Ovary (tissue), 9 donors: ENCODE results near the gene AGPS. TPM values are rescaled to one million over a fixed set of nuclear protein-coding genes. Genes with fewer than 3 reads are reported as not detected.

Experiments
- DNase-seq, 5 donors: peaks; one replicate each; pipeline ENCODE4 v3.0.0-alpha.2; 2019 to 2020
- H3K27ac ChIP-seq, 2 donors: fragments of 200-600 bp; one replicate each; pipeline versions ENCODE4 v1.5.1 to v1.8.0; 2019 to 2022
- H3K27me3 ChIP-seq: fragments of 200-600 bp; one replicate; pipeline ENCODE4 v1.8.0; 2022
- H3K36me3 ChIP-seq: fragments of 200-600 bp; sonication (generic); one replicate; pipeline ENCODE4 v1.5.1; 2019
- H3K4me1 ChIP-seq: one replicate; pipeline ENCODE4 v1.8.1; 2013; ENCODE audit warnings: mild to moderate bottlenecking, moderate library complexity; ENCODE audit not compliant: insufficient read depth
- H3K4me3 ChIP-seq: fragments of 200-600 bp; sonication (generic); one replicate; pipeline ENCODE4 v1.5.1; 2017
- H3K9me3 ChIP-seq, 2 donors: fragments of 200-600 bp in 1 of 2; sonication (generic) in 1 of 2; one replicate each; pipeline versions ENCODE4 v1.5.1 to v1.8.1; 2013 to 2019; ENCODE audit warnings: mild to moderate bottlenecking in 1 of 2, moderate library complexity in 1 of 2
- EP300 ChIP-seq: sonication (generic); formaldehyde crosslinking; IDR thresholded peaks from one replicate; pipeline ENCODE4 v1.6.1; 2017; ENCODE audit warnings: antibody characterized with exemption
- POLR2A ChIP-seq: fragments of 450-650 bp; IDR thresholded peaks from one replicate; pipeline ENCODE4 v1.6.1; 2017; ENCODE audit warnings: antibody characterized with exemption, mild to moderate bottlenecking, moderate library complexity
- WGBS, 3 donors: extraction: QIAGEN DNeasy Blood & Tissue Kit in 1 of 3; methylation state at CpG; one replicate each; pipeline versions ENCODE4 v1.1.5 to v1.1.7; 2013 to 2017; 5-methylcytosine and 5-hydroxymethylcytosine counted together
- intact Hi-C, 4 donors: fragments of 100-400 bp; cut with DNase I; formaldehyde crosslinking; loops; one replicate each; pipeline versions ENCODE4 v1.11.0 to v1.15.1; 2022 to 2023
- polyA plus RNA-seq, 2 donors: library from polyadenylated mRNA; stranded (reverse); fragments of 200-250 nt in 1 of 2; fragments of 350-450 nt in 1 of 2; fragmentation: Illumina TruSeq in 1 of 2; extraction: RNeasy Lipid Tissue Mini Kit (QIAGEN cat#74804) in 1 of 2; gene quantifications; one replicate each; pipeline ENCODE4 v1.2.3, GENCODE V29; 2013 to 2014
- total RNA-seq, 7 donors: library from RNA; depleted of rRNA in 2 of 7; stranded (reverse); fragments of >200 nt in 2 of 7; fragmentation: NEBNext Ultra II Directional in 3 of 7; extraction: Animal tissue kit (Norgen Biotek cat#: 25700) in 3 of 7; gene quantifications; one replicate each; pipeline versions ENCODE4 v1.1.0 to v1.2.4, GENCODE V29; 2016 to 2023
- TF ChIP-seq, protein P1 (sequence below), 3 donors: fragments of 450-650 bp in 2 of 3; fragments of 200-600 bp in 1 of 3; IDR thresholded peaks; one replicate each; pipeline versions ENCODE4 v1.5.1 to v1.8.0; 2016 to 2022; ENCODE audit warnings: antibody characterized with exemption in 3 of 3, mild to moderate bottlenecking in 1 of 3
- donor health status: DM: no; HTN: no; CAD: no; lungs with moderate emphysema.
- donor health status: DM: no; HTN: no; CAD: no.
- donor health status: Bipolar disorder and iron deficiency.
- donor health status: DM: yes; HTN: yes; CAD: no.
- donor health status: DM: no; HTN: no; CAD: no.
- donor health status: DM: yes; HTN: yes; CAD: no.

Gene AGPS
- total and polyA plus RNA-seq, 9 donors, result 5.4 to 31.5 (median 21.3) TPM

DNA sequence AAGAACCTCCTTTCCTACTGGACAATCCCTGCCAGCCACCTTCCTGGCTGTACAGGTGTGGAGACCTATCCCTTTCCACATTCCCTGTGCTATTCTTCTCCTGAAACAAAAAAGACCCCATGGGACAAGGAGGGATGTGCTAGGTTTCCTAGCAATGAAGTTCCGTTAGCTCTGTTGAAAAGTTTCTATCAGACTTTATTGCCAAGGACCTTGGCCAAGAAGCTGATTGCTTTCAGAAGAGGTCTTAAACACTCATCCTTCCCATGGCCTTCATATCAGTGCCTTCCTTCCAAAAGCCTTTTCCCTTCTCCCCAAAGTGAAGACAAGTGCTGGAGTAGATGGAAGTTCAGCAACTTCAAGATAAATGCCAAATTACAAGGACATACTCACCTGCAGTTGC lies 194.8 kb downstream of the AGPS start:
- intact Hi-C loops, result no loop called here
- Histone ChIP-seq H3K4me3 (no peak overlapping the region), H3K9me3 (no peaks in the 10 kb centered on the region), H3K27me3 (no peaks in the 10 kb centered on the region), H3K36me3 (no peaks in the 10 kb centered on the region), H3K4me1 (no peaks in the 10 kb centered on the region), H3K27ac (no peak overlapping the region)
- WGBS, 3 donors, result 50 to 62% (median 53%) methylated on average over 1 of the region's 1 CpG
- DNase-seq, result no peak
- TF ChIP-seq EP300 (no peak), POLR2A (no peak)
- TF ChIP-seq, protein P1, sequence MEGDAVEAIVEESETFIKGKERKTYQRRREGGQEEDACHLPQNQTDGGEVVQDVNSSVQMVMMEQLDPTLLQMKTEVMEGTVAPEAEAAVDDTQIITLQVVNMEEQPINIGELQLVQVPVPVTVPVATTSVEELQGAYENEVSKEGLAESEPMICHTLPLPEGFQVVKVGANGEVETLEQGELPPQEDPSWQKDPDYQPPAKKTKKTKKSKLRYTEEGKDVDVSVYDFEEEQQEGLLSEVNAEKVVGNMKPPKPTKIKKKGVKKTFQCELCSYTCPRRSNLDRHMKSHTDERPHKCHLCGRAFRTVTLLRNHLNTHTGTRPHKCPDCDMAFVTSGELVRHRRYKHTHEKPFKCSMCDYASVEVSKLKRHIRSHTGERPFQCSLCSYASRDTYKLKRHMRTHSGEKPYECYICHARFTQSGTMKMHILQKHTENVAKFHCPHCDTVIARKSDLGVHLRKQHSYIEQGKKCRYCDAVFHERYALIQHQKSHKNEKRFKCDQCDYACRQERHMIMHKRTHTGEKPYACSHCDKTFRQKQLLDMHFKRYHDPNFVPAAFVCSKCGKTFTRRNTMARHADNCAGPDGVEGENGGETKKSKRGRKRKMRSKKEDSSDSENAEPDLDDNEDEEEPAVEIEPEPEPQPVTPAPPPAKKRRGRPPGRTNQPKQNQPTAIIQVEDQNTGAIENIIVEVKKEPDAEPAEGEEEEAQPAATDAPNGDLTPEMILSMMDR (IDR thresholded peaks at IDR 0.05), result no peak

DNA sequence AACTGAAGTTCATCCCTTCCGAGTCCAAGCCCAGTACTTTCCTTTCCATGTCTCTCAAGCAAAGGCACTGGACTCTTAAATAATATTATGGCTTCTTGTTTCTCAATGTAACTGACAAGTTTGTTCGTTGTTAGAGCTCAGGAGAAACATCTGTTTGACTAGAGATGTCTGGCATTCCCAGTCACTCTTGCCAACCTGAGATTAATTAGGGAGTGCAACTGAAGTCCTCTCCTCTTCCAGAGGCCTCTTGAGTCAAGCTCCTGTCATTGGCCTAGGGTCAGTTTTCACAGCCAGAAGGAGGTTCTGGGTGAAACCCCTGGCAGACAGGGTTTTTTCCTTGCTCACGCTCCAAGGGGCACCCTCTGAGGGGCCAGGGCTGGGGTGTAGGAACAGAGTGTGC lies 196.1 kb downstream of the AGPS start:
- Histone ChIP-seq H3K4me3 (no peak overlapping the region), H3K27me3 (no peaks in the 10 kb centered on the region), H3K36me3 (no peaks in the 10 kb centered on the region), H3K27ac (no peak overlapping the region), H3K4me1 (no peaks in the 10 kb centered on the region), H3K9me3 (no peaks in the 10 kb centered on the region)
- DNase-seq, result no peak
- 72 to 76% (median 76%) methylated on average over 3 of the region's 3 CpGs for WGBS, 3 donors
- intact Hi-C loops, result no loop called here
- TF ChIP-seq EP300, result no peak
- TF ChIP-seq, protein P1 (IDR thresholded peaks at IDR 0.05), result no peak
- TF ChIP-seq POLR2A, result no peak

DNA sequence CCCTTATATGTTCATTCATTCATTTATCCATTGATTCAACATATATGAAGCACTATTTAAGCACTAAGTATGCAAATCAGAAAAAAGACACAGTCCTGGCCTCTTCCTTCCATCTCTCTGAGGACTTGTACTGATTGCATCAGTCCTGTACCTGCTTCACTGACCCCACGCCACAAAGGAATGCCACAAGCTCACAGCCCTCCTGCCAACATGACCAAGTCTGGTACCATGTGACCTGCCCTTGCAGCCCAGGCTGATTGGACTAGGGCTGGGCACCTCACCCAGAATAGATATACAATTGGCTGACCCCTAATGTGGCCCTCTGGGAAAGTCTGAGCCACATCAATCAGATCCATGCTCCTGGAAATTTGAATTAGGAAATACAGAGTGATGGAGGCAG lies 196.6 kb downstream of the AGPS start:
- no peaks in the 10 kb centered on the region for H3K9me3 ChIP-seq
- intact Hi-C loops, result no loop called here
- no peak for DNase-seq
- no peaks in the 10 kb centered on the region for H3K4me1 ChIP-seq
- no peaks in the 10 kb centered on the region for H3K27me3 ChIP-seq
- no peak overlapping the region for H3K4me3 ChIP-seq
- H3K27ac ChIP-seq, result no peak overlapping the region
- WGBS, 3 donors, result 90 to 92% (median 92%) methylated on average over 1 of the region's 1 CpG
- H3K36me3 ChIP-seq, result no peaks in the 10 kb centered on the region
- no peak for TF ChIP-seq POLR2A
- TF ChIP-seq EP300, result no peak
- TF ChIP-seq, protein P1 (IDR thresholded peaks at IDR 0.05), result no peak

DNA sequence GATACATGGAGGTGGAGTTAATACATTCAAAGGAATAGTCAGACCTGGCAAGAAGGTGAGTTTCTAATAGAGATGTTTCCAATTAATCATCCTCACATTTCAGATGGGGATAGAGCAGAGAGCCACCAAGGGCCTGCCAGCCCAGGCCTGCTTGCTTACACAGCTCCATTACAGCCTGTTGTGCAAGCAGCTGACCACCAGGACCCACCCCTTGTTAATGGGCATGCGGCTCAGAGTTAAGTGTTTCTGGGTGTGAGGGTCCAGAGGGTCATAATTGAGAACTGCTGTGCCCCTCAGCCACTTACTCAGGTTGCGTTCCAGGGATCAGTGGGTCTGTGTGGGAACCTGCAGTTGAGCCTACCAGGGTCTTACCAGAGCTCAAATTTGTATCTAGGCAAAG lies 199.8 kb downstream of the AGPS start:
- Histone ChIP-seq H3K4me3 (no peak overlapping the region), H3K27ac (no peak overlapping the region), H3K4me1 (no peaks in the 10 kb centered on the region), H3K36me3 (no peaks in the 10 kb centered on the region), H3K27me3 (no peaks in the 10 kb centered on the region), H3K9me3 (no peaks in the 10 kb centered on the region)
- WGBS, 3 donors, result 95 to 100% (median 97%) methylated on average over 2 of the region's 2 CpGs
- DNase-seq, result no peak
- intact Hi-C loops, result loop anchor here in 1 of 4 donors (5.0 kb wide), 1 partner anchor 45 kb away; no protein-coding TSS in a partner anchor
- TF ChIP-seq, protein P1 (IDR thresholded peaks at IDR 0.05), result no peak
- TF ChIP-seq POLR2A, result no peak
- TF ChIP-seq EP300, result no peak

DNA sequence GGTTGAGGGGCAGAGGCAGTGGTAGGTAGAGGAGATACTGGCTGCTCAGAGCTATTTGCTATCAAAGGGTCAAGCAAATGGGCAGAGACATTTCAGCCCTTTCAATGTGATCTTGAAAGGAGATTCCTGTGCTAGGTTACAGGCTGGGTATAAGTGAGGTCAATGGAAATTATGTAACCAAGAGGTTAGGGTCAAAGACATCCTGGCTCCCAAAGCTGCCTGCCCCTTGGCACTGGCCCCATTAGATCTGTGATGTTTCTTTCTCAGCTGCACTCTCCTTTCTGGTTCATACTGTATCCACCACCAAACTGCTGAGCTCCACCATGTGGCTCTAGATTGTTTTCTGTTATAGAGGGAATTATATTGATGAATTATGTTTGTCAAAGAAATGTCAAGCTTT lies 200.4 kb downstream of the AGPS start:
- intact Hi-C loops, result loop anchor here in 1 of 4 donors (5.0 kb wide), 1 partner anchor 46 kb away; no protein-coding TSS in a partner anchor
- Histone ChIP-seq H3K9me3 (no peaks in the 10 kb centered on the region), H3K27ac (no peak overlapping the region), H3K4me3 (no peak overlapping the region), H3K36me3 (no peaks in the 10 kb centered on the region), H3K27me3 (no peaks in the 10 kb centered on the region), H3K4me1 (no peaks in the 10 kb centered on the region)
- TF ChIP-seq, protein P1 (IDR thresholded peaks at IDR 0.05), result no peak
- no peak for TF ChIP-seq EP300
- no peak for TF ChIP-seq POLR2A
- DNase-seq, result no peak
